Naive thymus-derived CD4-positive, alpha-beta T cell (primary cell): ENCODE results near the gene CRYBG1. TPM values are rescaled to one million over a fixed set of nuclear protein-coding genes. Genes with fewer than 3 reads are reported as not detected.

Experiments used
- ATAC-seq: fragments of 150-1000 bp; cut with Tn5 transposase; 2 replicates; pipeline ENCODE4 v1.10.0; 2021; ENCODE audit warnings: mild to moderate bottlenecking, moderate library complexity
- CTCF ChIA-PET: fragments of 350-600 bp; sonication (Branson Sonifier 250); formaldehyde crosslinking; loops from one replicate; lab custom pipeline; 2021; ENCODE audit warnings: antibody characterized with exemption; lab: Charles Lee
- POLR2A ChIA-PET: fragments of 350-600 bp; sonication (Branson Sonifier 250); formaldehyde crosslinking; loops from one replicate; lab custom pipeline; 2021; ENCODE audit warnings: antibody characterized with exemption, inconsistent platforms; lab: Charles Lee
- DNase-seq, 9 donors: peaks; one replicate each; pipeline versions ENCODE4 v3.0.0 to v3.0.0-alpha.2; 2020 to 2022; ENCODE audit warnings: mixed read lengths in 1 of 9
- H3K27ac ChIP-seq: one replicate; pipeline ENCODE4 v1.7.0; 2013; ENCODE audit warnings: mild to moderate bottlenecking, low read depth, low read length, moderate library complexity
- H3K27me3 ChIP-seq, 2 donors: one replicate each; pipeline ENCODE4 v1.7.0; 2013; ENCODE audit warnings: low read length in 2 of 2, mild to moderate bottlenecking in 2 of 2, moderate library complexity in 2 of 2; ENCODE audit not compliant: control insufficient read depth in 2 of 2, insufficient read depth in 2 of 2
- H3K36me3 ChIP-seq, 3 experiments: 1 replicate in 2 of 3; 2 replicates in 1 of 3; pipeline ENCODE4 v1.7.0; 2013; ENCODE audit warnings: low read length in 3 of 3, mild to moderate bottlenecking in 3 of 3, moderate library complexity in 1 of 3; ENCODE audit not compliant: insufficient read depth in 3 of 3, control insufficient read depth in 2 of 3
- H3K4me1 ChIP-seq, 2 donors: one replicate each; pipeline ENCODE4 v1.7.0; 2013; ENCODE audit warnings: low read length in 2 of 2, mild to moderate bottlenecking in 2 of 2, moderate library complexity in 1 of 2; ENCODE audit not compliant: control insufficient read depth in 2 of 2, insufficient read depth in 2 of 2
- H3K4me3 ChIP-seq: 2 replicates; pipeline ENCODE4 v1.7.0; 2013; ENCODE audit warnings: mild to moderate bottlenecking, low read length
- H3K9me3 ChIP-seq, 3 experiments: 1 replicate in 2 of 3; 2 replicates in 1 of 3; pipeline ENCODE4 v1.7.0; 2013; ENCODE audit warnings: low read length in 3 of 3; ENCODE audit not compliant: control insufficient read depth in 2 of 3
- H3K27ac Mint-ChIP-seq, 9 donors: one replicate each; pipeline ENCODE4 v1.8.0; 2020 to 2022; ENCODE audit warnings: mixed read lengths in 9 of 9, mild to moderate bottlenecking in 8 of 9, moderate library complexity in 5 of 9, inconsistent platforms in 2 of 9
- H3K27me3 Mint-ChIP-seq, 5 donors: one replicate each; pipeline ENCODE4 v1.8.0; 2021 to 2022; ENCODE audit warnings: mixed read lengths in 5 of 5, mild to moderate bottlenecking in 1 of 5
- H3K36me3 Mint-ChIP-seq, 5 donors: one replicate each; pipeline ENCODE4 v1.8.0; 2020 to 2022; ENCODE audit warnings: mixed read lengths in 5 of 5, mild to moderate bottlenecking in 3 of 5, inconsistent platforms in 1 of 5
- H3K4me1 Mint-ChIP-seq, 7 donors: one replicate each; pipeline ENCODE4 v1.8.0; 2020 to 2022; ENCODE audit warnings: mixed read lengths in 7 of 7, mild to moderate bottlenecking in 3 of 7, inconsistent platforms in 1 of 7
- H3K4me3 Mint-ChIP-seq, 10 donors: one replicate each; pipeline ENCODE4 v1.8.0; 2020 to 2022; ENCODE audit warnings: mild to moderate bottlenecking in 10 of 10, mixed read lengths in 10 of 10, moderate library complexity in 6 of 10, inconsistent platforms in 2 of 10
- H3K9me3 Mint-ChIP-seq, 11 donors: one replicate each; pipeline ENCODE4 v1.8.0; 2020 to 2022; ENCODE audit warnings: mixed read lengths in 11 of 11, mild to moderate bottlenecking in 4 of 11, inconsistent platforms in 1 of 11, moderate library complexity in 1 of 11
- intact Hi-C, 2 donors: fragments of 100-400 bp; cut with micrococcal nuclease; formaldehyde crosslinking; loops; one replicate each; pipeline ENCODE4 v1.15.1; 2023
- polyA plus RNA-seq, 2 donors: library from polyadenylated mRNA; unstranded; fragments of 300-500 nt; fragmentation: Illumina TruSeq; gene quantifications; one replicate each; pipeline ENCODE4 v1.2.3, GENCODE V29; 2021
- total RNA-seq, 6 experiments: library from RNA in 5 of 6; stranded (reverse) in 5 of 6; gene quantifications; 1 replicate in 5 of 6; 2 replicates in 1 of 6; pipeline ENCODE4 v1.2.3 and lab custom pipeline; 2021 to 2026

Gene CRYBG1
- total and polyA plus RNA-seq, 7 experiments from 2014 or later: 11.3 to 39.8 (median 30.3) TPM

GRCh38 chr6:106528521-106528920 lies 168.0 kb downstream of the CRYBG1 start:
- peaks cover 12 to 63% (median 48%) of the 10 kb centered on the region in 5 donors for H3K36me3 Mint-ChIP-seq
- H3K27ac ChIP-seq: no peak overlapping the region
- peaks cover 34 to 86% (median 71%) of the 10 kb centered on the region in 7 donors for H3K4me1 Mint-ChIP-seq

GRCh38 chr6:106529438-106529837 lies 168.9 kb downstream of the CRYBG1 start:
- no peaks in the 10 kb centered on the region for H3K27me3 Mint-ChIP-seq
- Histone ChIP-seq H3K4me1 (peaks cover 10 to 17% of the 10 kb centered on the region in 2 donors), H3K27ac (no peak overlapping the region), H3K4me3 (no peak overlapping the region), H3K9me3 (no peaks in the 10 kb centered on the region), H3K36me3 (peaks cover 19 to 34% (median 20%) of the 10 kb centered on the region in 3 experiments), H3K27me3 (no peaks in the 10 kb centered on the region)
- intact Hi-C loops: loop anchor here in 1 of 2 donors (10.0 kb wide), 3 partner anchors 335 to 1675 kb away; partner anchors contain the start of genes BEND3 and HACE1
- H3K4me1 Mint-ChIP-seq: peaks cover 32 to 86% (median 71%) of the 10 kb centered on the region in 7 donors
- ATAC-seq (no peak), DNase-seq (no peak)
- ChIA-PET CTCF (interaction anchor here (2.8 kb wide), 1 partner anchor 17 kb away, joined by 14 read pairs; no protein-coding TSS in a partner anchor), POLR2A (interaction anchor here (0.9 to 3.8 kb wide), 6 partner anchors 8 to 18 kb away, joined by 3 to 14 read pairs (median 4); no protein-coding TSS in a partner anchor)
- peak overlapping the region in 1 of 9 donors; percentile 38 for H3K27ac Mint-ChIP-seq
- peaks cover 14 to 69% (median 55%) of the 10 kb centered on the region in 5 donors for H3K36me3 Mint-ChIP-seq
- no peaks in the 10 kb centered on the region for H3K9me3 Mint-ChIP-seq
- no peak overlapping the region for H3K4me3 Mint-ChIP-seq

More at GRCh38 chr6:106528521-106528920, 168.0 kb downstream of the CRYBG1 start:
- Mint-ChIP-seq H3K9me3 (no peaks in the 10 kb centered on the region), H3K27ac (peak overlapping the region in 4 of 9 donors; percentile 0 to 54 (median 24)), H3K4me3 (peak overlapping the region in 1 of 10 donors; percentile 31), H3K27me3 (no peaks in the 10 kb centered on the region)
- DNase-seq (no peak), ATAC-seq (no peak)
- Histone ChIP-seq H3K9me3 (no peaks in the 10 kb centered on the region), H3K36me3 (peaks cover 19 to 32% (median 20%) of the 10 kb centered on the region in 3 experiments), H3K4me3 (no peak overlapping the region), H3K4me1 (peaks cover 10 to 11% of the 10 kb centered on the region in 2 donors), H3K27me3 (no peaks in the 10 kb centered on the region)
- ChIA-PET CTCF (interaction anchor here (2.8 kb wide), 1 partner anchor 16 kb away, joined by 14 read pairs; no protein-coding TSS in a partner anchor), POLR2A (interaction anchor here (1.7 to 3.8 kb wide), 2 partner anchors 12 to 15 kb away, joined by 5 to 10 read pairs; no protein-coding TSS in a partner anchor)
- intact Hi-C loops: loop anchor here (1.0 to 10.0 kb wide), 4 partner anchors 8 to 1674 kb away; partner anchors contain the start of genes BEND3 (in 1 of the 2) and HACE1 (in 1 of the 2)

DNA sequence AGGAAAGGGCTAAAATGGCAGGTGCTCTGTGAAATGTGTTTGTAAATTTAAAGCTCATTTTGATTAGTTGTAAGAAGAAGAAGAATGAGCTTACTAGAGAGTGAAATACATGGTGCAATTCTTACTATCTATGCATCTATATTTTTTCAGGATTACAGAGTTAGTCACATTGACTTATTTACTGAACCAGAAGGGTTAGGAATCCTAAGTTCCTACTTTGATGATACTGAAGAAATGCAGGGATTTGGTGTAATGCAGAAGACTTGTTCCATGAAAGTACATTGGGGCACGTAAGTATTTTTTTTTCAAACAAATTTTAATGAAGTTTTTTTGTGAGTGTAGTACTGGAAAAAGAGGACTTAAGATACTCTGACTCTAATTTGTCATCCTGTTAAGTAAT lies 169.5 kb downstream of the CRYBG1 start:
- no peaks in the 10 kb centered on the region for H3K9me3 Mint-ChIP-seq
- intact Hi-C loops: no loop called here

DNA sequence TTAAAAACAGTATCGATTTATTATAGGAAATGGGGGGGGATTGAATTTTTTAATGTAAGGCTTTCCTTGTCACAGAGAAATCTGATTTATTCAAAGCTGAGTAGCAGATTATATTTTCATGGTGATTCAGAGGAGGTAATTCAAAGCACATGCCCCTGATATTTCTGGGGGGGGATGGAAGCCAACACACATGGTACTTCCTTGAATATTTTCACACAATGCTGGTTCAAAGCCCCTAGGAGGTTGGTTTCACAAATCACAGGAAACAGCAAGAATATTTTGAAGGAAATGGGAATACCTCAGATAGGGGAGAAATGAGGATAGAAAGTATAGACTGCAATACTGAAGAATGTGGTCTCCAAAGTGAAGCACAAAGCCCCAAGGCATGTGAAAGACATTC lies 170.0 kb downstream of the CRYBG1 start:
- no peaks in the 10 kb centered on the region for H3K27me3 ChIP-seq
- no peak for ATAC-seq
- H3K4me1 ChIP-seq: peaks cover 8 to 19% of the 10 kb centered on the region in 2 donors
- no peaks in the 10 kb centered on the region for H3K27me3 Mint-ChIP-seq
- intact Hi-C loops: no loop called here
- no peak overlapping the region for H3K4me3 ChIP-seq
- H3K36me3 Mint-ChIP-seq: peaks cover 14 to 75% (median 57%) of the 10 kb centered on the region in 5 donors
- peaks cover 24 to 87% (median 72%) of the 10 kb centered on the region in 7 donors for H3K4me1 Mint-ChIP-seq
- H3K9me3 Mint-ChIP-seq: no peaks in the 10 kb centered on the region
- H3K9me3 ChIP-seq: no peaks in the 10 kb centered on the region
- no peak for DNase-seq
- H3K4me3 Mint-ChIP-seq: no peak overlapping the region
- H3K27ac ChIP-seq: no peak overlapping the region
- POLR2A ChIA-PET: interaction anchor here (0.9 to 3.8 kb wide), 5 partner anchors 8 to 19 kb away, joined by 3 to 14 read pairs (median 4); no protein-coding TSS in a partner anchor
- H3K36me3 ChIP-seq: peaks cover 20 to 34% (median 22%) of the 10 kb centered on the region in 3 experiments
- CTCF ChIA-PET: interaction anchor here (2.8 kb wide), 1 partner anchor 18 kb away, joined by 14 read pairs; no protein-coding TSS in a partner anchor
- peak overlapping the region in 1 of 9 donors; percentile 84 for H3K27ac Mint-ChIP-seq

More for the DNA sequence above, 169.5 kb downstream of the CRYBG1 start:
- H3K4me3 Mint-ChIP-seq: no peak overlapping the region
- Histone ChIP-seq H3K9me3 (no peaks in the 10 kb centered on the region), H3K4me3 (no peak overlapping the region), H3K27me3 (no peaks in the 10 kb centered on the region), H3K36me3 (peaks cover 19 to 34% (median 20%) of the 10 kb centered on the region in 3 experiments), H3K4me1 (peaks cover 10 to 19% of the 10 kb centered on the region in 2 donors), H3K27ac (no peak overlapping the region)
- ChIA-PET POLR2A (interaction anchor here (0.9 to 3.8 kb wide), 6 partner anchors 9 to 18 kb away, joined by 3 to 14 read pairs (median 4); no protein-coding TSS in a partner anchor), CTCF (interaction anchor here (2.8 kb wide), 1 partner anchor 18 kb away, joined by 14 read pairs; no protein-coding TSS in a partner anchor)
- H3K27me3 Mint-ChIP-seq: no peaks in the 10 kb centered on the region
- ATAC-seq: no peak
- peaks cover 28 to 87% (median 74%) of the 10 kb centered on the region in 7 donors for H3K4me1 Mint-ChIP-seq
- H3K27ac Mint-ChIP-seq: peak overlapping the region in 1 of 9 donors; percentile 13
- DNase-seq: no peak
- peaks cover 14 to 75% (median 59%) of the 10 kb centered on the region in 5 donors for H3K36me3 Mint-ChIP-seq

DNA sequence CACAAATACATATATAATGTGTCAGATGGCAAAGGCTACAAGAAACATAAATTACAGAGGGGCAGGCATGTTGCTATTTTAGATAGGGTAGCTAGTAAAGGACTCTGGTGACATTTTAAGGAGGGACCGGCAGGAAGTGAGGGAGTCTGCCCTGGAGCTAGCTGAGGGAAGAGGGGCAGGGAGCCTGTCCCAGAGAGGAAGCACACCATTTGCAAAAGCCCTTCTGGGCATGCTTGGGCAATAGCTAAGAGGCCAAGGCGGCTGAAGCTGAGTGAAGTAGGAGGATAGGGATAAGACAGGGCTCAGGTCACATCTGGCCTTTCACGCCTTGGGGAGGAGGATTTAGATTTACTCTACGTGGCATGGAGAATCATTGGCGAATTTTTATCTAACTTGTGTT lies 172.5 kb downstream of the CRYBG1 start:
- ATAC-seq: no peak
- Histone ChIP-seq H3K27ac (no peak overlapping the region), H3K4me3 (no peak overlapping the region), H3K27me3 (no peaks in the 10 kb centered on the region), H3K36me3 (peaks cover 16 to 34% (median 26%) of the 10 kb centered on the region in 3 experiments), H3K9me3 (no peaks in the 10 kb centered on the region), H3K4me1 (peaks cover 13 to 21% of the 10 kb centered on the region in 2 donors)
- intact Hi-C loops: no loop called here
- Mint-ChIP-seq H3K27ac (peak overlapping the region; percentile 17 to 88 (median 72)), H3K4me1 (peaks cover 23 to 86% (median 75%) of the 10 kb centered on the region in 7 donors), H3K9me3 (no peaks in the 10 kb centered on the region), H3K4me3 (peak overlapping the region in 3 of 10 donors; percentile 10 to 33 (median 24)), H3K36me3 (peaks cover 14 to 78% (median 65%) of the 10 kb centered on the region in 5 donors), H3K27me3 (no peaks in the 10 kb centered on the region)
- POLR2A ChIA-PET: interaction anchor here (2.2 kb wide), 1 partner anchor 11 kb away, joined by 12 read pairs; no protein-coding TSS in a partner anchor
- DNase-seq: no peak
- CTCF ChIA-PET: interaction anchor here (0.7 to 0.8 kb wide), 2 partner anchors 9 to 11 kb away, joined by 3 read pairs; no protein-coding TSS in a partner anchor

GRCh38 chr6:106534004-106534403 lies 173.5 kb downstream of the CRYBG1 start:
- H3K27ac Mint-ChIP-seq: peak overlapping the region in 8 of 9 donors; percentile 2 to 88 (median 72)
- CTCF ChIA-PET: interaction anchor here (0.6 to 1.5 kb wide), 3 partner anchors 22 to 515 kb away, joined by 3 to 5 read pairs (median 4); no protein-coding TSS in a partner anchor
- H3K36me3 ChIP-seq: peaks cover 12 to 29% (median 21%) of the 10 kb centered on the region in 3 experiments
- H3K27ac ChIP-seq: no peak overlapping the region
- intact Hi-C loops: loop anchor here (1.0 kb wide), 2 partner anchors 8 to 13 kb away; no protein-coding TSS in a partner anchor
- POLR2A ChIA-PET: interaction anchor here (0.8 to 2.2 kb wide), 5 partner anchors 8 to 22 kb away, joined by 3 to 14 read pairs (median 6); no protein-coding TSS in a partner anchor
- H3K4me1 ChIP-seq: peaks cover 19 to 28% of the 10 kb centered on the region in 2 donors
- H3K4me3 ChIP-seq: no peak overlapping the region
- ATAC-seq (no peak), DNase-seq (no peak)
- peak overlapping the region in 4 of 10 donors; percentile 7 to 51 (median 44) for H3K4me3 Mint-ChIP-seq
- peaks cover 29 to 88% (median 79%) of the 10 kb centered on the region in 7 donors for H3K4me1 Mint-ChIP-seq
- no peaks in the 10 kb centered on the region for H3K27me3 ChIP-seq
- H3K36me3 Mint-ChIP-seq: peaks cover 14 to 76% (median 62%) of the 10 kb centered on the region in 5 donors
- no peaks in the 10 kb centered on the region for H3K9me3 Mint-ChIP-seq
- H3K27me3 Mint-ChIP-seq: no peaks in the 10 kb centered on the region
- no peaks in the 10 kb centered on the region for H3K9me3 ChIP-seq
